Loucy (cell line): Measurements from ENCODE around the gene IFITM5.

Experiments
- H2AFZ ChIP-seq: fragments of 200-600 bp; sonication (generic); 2 replicates; pipeline ENCODE4 v1.6.0; 2016; ENCODE audit warnings: antibody characterized with exemption, mild to moderate bottlenecking, low read length, moderate library complexity
- H3F3A ChIP-seq: fragments of 200-600 bp; 2 replicates; pipeline ENCODE4 v1.6.0; 2016; ENCODE audit warnings: antibody characterized with exemption, low read depth, mild to moderate bottlenecking
- H3K27me3 ChIP-seq: fragments of 200-600 bp; sonication (generic); 2 replicates; pipeline ENCODE4 v1.6.1; 2014; ENCODE audit warnings: low read length, mild to moderate bottlenecking; ENCODE audit not compliant: insufficient read depth, poor library complexity, severe bottlenecking
- H3K36me3 ChIP-seq: fragments of 200-600 bp; sonication (generic); 2 replicates; pipeline ENCODE4 v1.6.1; 2016; ENCODE audit warnings: low read length; ENCODE audit not compliant: insufficient read depth
- H3K4me1 ChIP-seq: fragments of 200-600 bp; sonication (generic); 2 replicates; pipeline ENCODE4 v1.5.1; 2014; ENCODE audit warnings: low read length, mild to moderate bottlenecking; ENCODE audit not compliant: insufficient read depth, poor library complexity, severe bottlenecking
- H3K4me2 ChIP-seq: fragments of 200-600 bp; sonication (generic); 2 replicates; pipeline ENCODE4 v1.6.0; 2014; ENCODE audit warnings: antibody characterized with exemption, low read length, low read depth, mild to moderate bottlenecking; ENCODE audit not compliant: poor library complexity, severe bottlenecking
- H3K4me3 ChIP-seq: fragments of 200-600 bp; sonication (generic); 2 replicates; pipeline ENCODE4 v1.5.1; 2014; ENCODE audit warnings: low read length, mild to moderate bottlenecking, mixed read lengths; ENCODE audit not compliant: poor library complexity, severe bottlenecking
- H3K79me2 ChIP-seq: fragments of 200-600 bp; sonication (generic); 2 replicates; pipeline ENCODE4 v1.6.1; 2014; ENCODE audit warnings: low read length; ENCODE audit not compliant: insufficient read depth
- H3K9ac ChIP-seq: fragments of 200-600 bp; sonication (generic); 2 replicates; pipeline ENCODE4 v1.6.0; 2014; ENCODE audit warnings: mild to moderate bottlenecking, low read depth, low read length, moderate library complexity; ENCODE audit not compliant: poor library complexity, severe bottlenecking
- H3K9me2 ChIP-seq: fragments of 200-600 bp; sonication (generic); replicated peaks from 2 replicates; pipeline ENCODE4 v1.6.1; 2016; ENCODE audit warnings: low read depth, low read length, mixed read lengths
- H3K9me3 ChIP-seq: fragments of 200-600 bp; sonication (generic); 2 replicates; pipeline ENCODE4 v1.6.1; 2014; ENCODE audit warnings: mild to moderate bottlenecking, antibody characterized with exemption, low read length, low read depth; ENCODE audit not compliant: insufficient read depth
- H4K20me1 ChIP-seq: fragments of 200-600 bp; sonication (generic); 2 replicates; pipeline ENCODE4 v1.6.0; 2014; ENCODE audit warnings: antibody characterized with exemption, low read length, mild to moderate bottlenecking; ENCODE audit not compliant: insufficient read depth, poor library complexity, severe bottlenecking
- EZH2phosphoT487 ChIP-seq: fragments of 200-600 bp; IDR thresholded peaks from 2 replicates; pipeline ENCODE4 v1.6.1; 2018; ENCODE audit warnings: antibody characterized with exemption, mild to moderate bottlenecking, moderate library complexity, borderline replicate concordance
- TF ChIP-seq, protein P1 (sequence below): fragments of 200-600 bp; sonication (generic); conservative IDR thresholded peaks from 2 replicates; pipeline ENCODE4 v1.5.1; 2014; ENCODE audit warnings: mild to moderate bottlenecking, antibody characterized with exemption, low read length

The IFITM5 gene

GRCh38 chr11:252666-253065, 46.7 kb downstream of the IFITM5 start:
- no peaks in the 10 kb centered on the region for H3K9me3 ChIP-seq
- no peak overlapping the region for H3K9ac ChIP-seq
- peaks cover 3% of the 10 kb centered on the region for H3K4me1 ChIP-seq
- no peak overlapping the region for H2AFZ ChIP-seq
- TF ChIP-seq EZH2phosphoT487 = no peak
- TF ChIP-seq, protein P1, sequence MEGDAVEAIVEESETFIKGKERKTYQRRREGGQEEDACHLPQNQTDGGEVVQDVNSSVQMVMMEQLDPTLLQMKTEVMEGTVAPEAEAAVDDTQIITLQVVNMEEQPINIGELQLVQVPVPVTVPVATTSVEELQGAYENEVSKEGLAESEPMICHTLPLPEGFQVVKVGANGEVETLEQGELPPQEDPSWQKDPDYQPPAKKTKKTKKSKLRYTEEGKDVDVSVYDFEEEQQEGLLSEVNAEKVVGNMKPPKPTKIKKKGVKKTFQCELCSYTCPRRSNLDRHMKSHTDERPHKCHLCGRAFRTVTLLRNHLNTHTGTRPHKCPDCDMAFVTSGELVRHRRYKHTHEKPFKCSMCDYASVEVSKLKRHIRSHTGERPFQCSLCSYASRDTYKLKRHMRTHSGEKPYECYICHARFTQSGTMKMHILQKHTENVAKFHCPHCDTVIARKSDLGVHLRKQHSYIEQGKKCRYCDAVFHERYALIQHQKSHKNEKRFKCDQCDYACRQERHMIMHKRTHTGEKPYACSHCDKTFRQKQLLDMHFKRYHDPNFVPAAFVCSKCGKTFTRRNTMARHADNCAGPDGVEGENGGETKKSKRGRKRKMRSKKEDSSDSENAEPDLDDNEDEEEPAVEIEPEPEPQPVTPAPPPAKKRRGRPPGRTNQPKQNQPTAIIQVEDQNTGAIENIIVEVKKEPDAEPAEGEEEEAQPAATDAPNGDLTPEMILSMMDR = no peak
- H3K36me3 ChIP-seq = peaks cover 38% of the 10 kb centered on the region; the same call in 1 of the 2 replicates
- H4K20me1 ChIP-seq = no peaks in the 10 kb centered on the region
- no peaks in the 10 kb centered on the region for H3K27me3 ChIP-seq
- H3K4me3 ChIP-seq = no peak overlapping the region
- H3F3A ChIP-seq = no peaks in the 10 kb centered on the region
- H3K9me2 ChIP-seq = no peaks in the 10 kb centered on the region
- H3K79me2 ChIP-seq = no peaks in the 10 kb centered on the region
- no peak overlapping the region for H3K4me2 ChIP-seq

DNA sequence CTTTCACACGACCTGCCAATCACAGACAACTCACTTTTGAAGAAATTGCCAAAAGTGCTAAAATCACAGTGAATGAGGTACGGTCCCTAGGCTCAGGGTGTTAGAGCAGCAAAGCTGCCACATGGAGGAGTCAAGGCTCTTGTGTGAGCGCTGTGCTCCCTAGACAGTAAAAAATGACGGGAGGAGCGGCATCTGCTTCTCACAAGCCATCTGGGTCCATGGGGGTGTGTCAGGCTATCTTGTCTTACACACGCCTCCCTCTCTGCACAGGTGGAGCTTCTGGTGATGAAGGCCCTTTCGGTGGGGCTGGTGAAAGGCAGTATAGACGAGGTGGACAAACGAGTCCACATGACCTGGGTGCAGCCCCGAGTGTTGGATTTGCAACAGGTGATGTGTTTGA, 47.8 kb downstream of the IFITM5 start:
- TF ChIP-seq, protein P1 = no peak
- no peak for TF ChIP-seq EZH2phosphoT487
- Histone ChIP-seq H2AFZ (no peak overlapping the region), H3K9me3 (no peaks in the 10 kb centered on the region), H3K4me1 (peaks cover 3% of the 10 kb centered on the region), H3K4me3 (no peak overlapping the region), H3K9me2 (no peaks in the 10 kb centered on the region), H3K36me3 (peaks cover 49% of the 10 kb centered on the region; the same call in 1 of the 2 replicates), H4K20me1 (no peaks in the 10 kb centered on the region), H3K4me2 (no peak overlapping the region), H3F3A (no peaks in the 10 kb centered on the region), H3K27me3 (no peaks in the 10 kb centered on the region), H3K79me2 (no peaks in the 10 kb centered on the region), H3K9ac (no peak overlapping the region)

DNA sequence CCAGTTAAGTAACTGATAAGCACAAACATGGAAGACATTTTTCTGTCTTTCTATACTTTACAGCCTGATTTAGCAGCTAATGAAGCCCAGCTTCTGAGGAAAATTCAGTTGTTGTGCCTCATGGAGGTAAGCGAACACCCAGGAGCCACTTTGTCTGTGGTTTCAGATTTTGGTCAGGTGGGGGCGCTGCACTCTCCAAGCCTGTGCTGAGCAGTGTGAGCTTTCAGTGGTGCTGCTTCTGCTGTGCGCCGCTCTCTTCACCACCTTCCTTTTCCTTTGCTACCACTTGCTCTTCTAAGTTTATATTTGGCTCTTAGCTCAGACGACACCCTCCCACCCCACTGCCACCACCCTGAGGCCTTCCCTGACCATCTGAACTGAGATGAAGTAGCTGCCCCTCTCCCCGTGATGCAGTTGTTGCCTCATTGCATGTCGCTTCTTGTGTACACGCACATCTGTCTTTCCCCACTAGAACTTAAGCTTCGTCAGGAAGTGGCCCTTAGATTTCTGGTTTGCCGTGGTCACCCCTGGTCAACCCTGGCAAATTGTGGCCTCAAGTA, 48.5 kb downstream of the IFITM5 start:
- H3K9ac ChIP-seq = no peak overlapping the region
- no peaks in the 10 kb centered on the region for H3F3A ChIP-seq
- no peaks in the 10 kb centered on the region for H4K20me1 ChIP-seq
- peaks cover 57% of the 10 kb centered on the region; the same call in 1 of the 2 replicates for H3K36me3 ChIP-seq
- no peaks in the 10 kb centered on the region for H3K9me2 ChIP-seq
- TF ChIP-seq EZH2phosphoT487 = no peak
- TF ChIP-seq, protein P1 = peak; percentile 81
- no peaks in the 10 kb centered on the region for H3K79me2 ChIP-seq
- H3K4me2 ChIP-seq = no peak overlapping the region
- H2AFZ ChIP-seq = no peak overlapping the region
- no peak overlapping the region for H3K4me3 ChIP-seq
- no peaks in the 10 kb centered on the region for H3K27me3 ChIP-seq
- H3K4me1 ChIP-seq = peaks cover 3% of the 10 kb centered on the region
- no peaks in the 10 kb centered on the region for H3K9me3 ChIP-seq
